HepG2 (cell line): Measurements from ENCODE around the gene CAPN9. TPM values are rescaled to one million over a fixed set of nuclear protein-coding genes. Genes with fewer than 3 reads are reported as not detected.
A peak's percentile ranks its signal among the peaks of the same experiment; 100 is the strongest.

Experiments
- ARHGAP35 ChIP-seq: sonication (generic); formaldehyde crosslinking; IDR thresholded peaks from 2 replicates; pipeline ENCODE4 v1.9.0; 2022; ENCODE audit warnings: mild to moderate bottlenecking, inconsistent platforms, moderate library complexity, missing genetic modification reagents, borderline replicate concordance
- CREM ChIP-seq, 2 experiments: sonication (generic) in 1 of 2; formaldehyde crosslinking in 1 of 2; IDR thresholded peaks; 2 replicates each; pipeline versions ENCODE4 v1.4.0 to v1.6.1; 2016 to 2020; ENCODE audit warnings: antibody characterized with exemption in 1 of 2, mild to moderate bottlenecking in 1 of 2, missing genetic modification reagents in 1 of 2
- DPF2 ChIP-seq: sonication (generic); formaldehyde crosslinking; IDR thresholded peaks from 2 replicates; pipeline ENCODE4 v1.4.0; 2020; ENCODE audit warnings: mild to moderate bottlenecking, low read depth, missing genetic modification reagents, borderline replicate concordance
- DRAP1 ChIP-seq: IDR thresholded peaks from 2 replicates; pipeline ENCODE4 v1.6.1; 2016; ENCODE audit warnings: missing genetic modification reagents, missing compliant biosample characterization
- FOXK1 ChIP-seq: sonication (generic); formaldehyde crosslinking; IDR thresholded peaks from 2 replicates; pipeline ENCODE4 v1.4.0; 2020; ENCODE audit warnings: low read depth, missing genetic modification reagents, borderline replicate concordance
- FOXP4 ChIP-seq: sonication (generic); formaldehyde crosslinking; IDR thresholded peaks from 2 replicates; pipeline ENCODE4 v1.4.0; 2020; ENCODE audit warnings: missing genetic modification reagents
- HIC2 ChIP-seq: sonication (generic); formaldehyde crosslinking; IDR thresholded peaks from 2 replicates; pipeline ENCODE4 v1.9.0; 2022; ENCODE audit warnings: low read depth, missing genetic modification reagents
- HMGXB3 ChIP-seq: sonication (generic); formaldehyde crosslinking; IDR thresholded peaks from 2 replicates; pipeline ENCODE4 v1.4.0; 2020; ENCODE audit warnings: missing genetic modification reagents, borderline replicate concordance
- LCORL ChIP-seq, 2 experiments: fragments of 450-650 bp in 1 of 2; sonication (generic) in 1 of 2; formaldehyde crosslinking in 1 of 2; IDR thresholded peaks; 2 replicates each; pipeline versions ENCODE4 v1.5.0 to v1.6.1; 2017 to 2020; ENCODE audit warnings: antibody characterized with exemption in 1 of 2, missing genetic modification reagents in 1 of 2
- MED1 ChIP-seq: sonication (generic); formaldehyde crosslinking; IDR thresholded peaks from 2 replicates; pipeline ENCODE4 v1.4.0; 2020; ENCODE audit warnings: missing genetic modification reagents
- MZF1 ChIP-seq: sonication (generic); formaldehyde crosslinking; IDR thresholded peaks from 2 replicates; pipeline ENCODE4 v1.8.1; 2023; ENCODE audit warnings: mild to moderate bottlenecking, missing genetic modification reagents, borderline replicate concordance
- TSC22D2 ChIP-seq: sonication (generic); formaldehyde crosslinking; IDR thresholded peaks from 2 replicates; pipeline ENCODE4 v1.5.1; 2020; ENCODE audit warnings: missing genetic modification reagents, mild to moderate bottlenecking, borderline replicate concordance
- YEATS2 ChIP-seq: sonication (generic); formaldehyde crosslinking; IDR thresholded peaks from 2 replicates; pipeline ENCODE4 v1.4.0; 2020; ENCODE audit warnings: missing genetic modification reagents, borderline replicate concordance
- ZFP37 ChIP-seq: sonication (generic); formaldehyde crosslinking; IDR thresholded peaks from 2 replicates; pipeline ENCODE4 v1.4.0; 2020; ENCODE audit warnings: missing genetic modification reagents, borderline replicate concordance
- ZNF501 ChIP-seq: sonication (generic); formaldehyde crosslinking; IDR thresholded peaks from 2 replicates; pipeline ENCODE4 v1.5.1; 2020; ENCODE audit warnings: mild to moderate bottlenecking, moderate library complexity, missing genetic modification reagents
- ZNF530 ChIP-seq: sonication (generic); formaldehyde crosslinking; IDR thresholded peaks from 2 replicates; pipeline ENCODE4 v1.5.0; 2020; ENCODE audit warnings: low read depth, mild to moderate bottlenecking, missing genetic modification reagents
- polyA plus RNA-seq, 8 experiments: library from polyadenylated mRNA; depleted of rRNA in 3 of 8; stranded (reverse) in 7 of 8; unstranded in 1 of 8; fragments of >200 nt; fragmentation: Illumina TruSeq in 4 of 8; extraction: Trizol in 4 of 8; gene quantifications; 2 replicates each; pipeline versions ENCODE4 v1.2.1 to v1.2.3, GENCODE V29; 2011 to 2016; ENCODE audit warnings: low read depth in 4 of 8, missing spikeins in 1 of 8, mixed read lengths in 1 of 8; ENCODE audit not compliant: insufficient read depth in 1 of 8
- total RNA-seq, 5 experiments: library from RNA; depleted of rRNA; stranded (reverse); fragments of >200 nt; fragmentation: Illumina TruSeq; extraction: Trizol; gene quantifications; 2 replicates each; pipeline ENCODE4 v1.2.3, GENCODE V29; 2016; ENCODE audit warnings: low read depth in 1 of 5
- TF ChIP-seq, protein P1 (sequence below): sonication (generic); formaldehyde crosslinking; IDR thresholded peaks from 2 replicates; pipeline ENCODE4 v1.8.1; 2022; ENCODE audit warnings: low read depth, mild to moderate bottlenecking, missing genetic modification reagents

The CAPN9 gene
- total and polyA plus RNA-seq, 2 of the 13 experiments (the other 11 are each of a cell fraction or from before 2014, with no cell fraction given), result 0.04 to 0.31 TPM

GRCh38 chr1:230730977-230731376 lies 16.2 kb upstream of the CAPN9 start (continued):
- TF ChIP-seq HIC2 (no peak), LCORL (IDR thresholded peaks at IDR 0.05) (no peak), LCORL (CRISPR knock-in tag; IDR thresholded peaks at IDR 0.05) (no peak), ZNF501 (CRISPR knock-in tag) (no peak), MZF1 (CRISPR knock-in tag) (no peak), TSC22D2 (no peak), FOXK1 (CRISPR knock-in tag) (peak; percentile 18; the same call in 1 of the 2 replicates), MED1 (no peak), DRAP1 (CRISPR knock-in tag) (peak; percentile 80), CREM (IDR thresholded peaks at IDR 0.05) (peak; percentile 59; the same call in 1 of the 2 replicates), CREM (CRISPR knock-in tag; IDR thresholded peaks at IDR 0.05) (no peak), ZFP37 (CRISPR knock-in tag) (no peak), HMGXB3 (CRISPR knock-in tag) (0 out of 2 replicates have a peak, but pooled peaks have one; percentile 39), YEATS2 (no peak), DPF2 (CRISPR knock-in tag) (no peak), FOXP4 (peak; percentile 24; the same call in 1 of the 2 replicates), ZNF530 (no peak), ARHGAP35 (CRISPR knock-in tag) (no peak)
- TF ChIP-seq, protein P1, sequence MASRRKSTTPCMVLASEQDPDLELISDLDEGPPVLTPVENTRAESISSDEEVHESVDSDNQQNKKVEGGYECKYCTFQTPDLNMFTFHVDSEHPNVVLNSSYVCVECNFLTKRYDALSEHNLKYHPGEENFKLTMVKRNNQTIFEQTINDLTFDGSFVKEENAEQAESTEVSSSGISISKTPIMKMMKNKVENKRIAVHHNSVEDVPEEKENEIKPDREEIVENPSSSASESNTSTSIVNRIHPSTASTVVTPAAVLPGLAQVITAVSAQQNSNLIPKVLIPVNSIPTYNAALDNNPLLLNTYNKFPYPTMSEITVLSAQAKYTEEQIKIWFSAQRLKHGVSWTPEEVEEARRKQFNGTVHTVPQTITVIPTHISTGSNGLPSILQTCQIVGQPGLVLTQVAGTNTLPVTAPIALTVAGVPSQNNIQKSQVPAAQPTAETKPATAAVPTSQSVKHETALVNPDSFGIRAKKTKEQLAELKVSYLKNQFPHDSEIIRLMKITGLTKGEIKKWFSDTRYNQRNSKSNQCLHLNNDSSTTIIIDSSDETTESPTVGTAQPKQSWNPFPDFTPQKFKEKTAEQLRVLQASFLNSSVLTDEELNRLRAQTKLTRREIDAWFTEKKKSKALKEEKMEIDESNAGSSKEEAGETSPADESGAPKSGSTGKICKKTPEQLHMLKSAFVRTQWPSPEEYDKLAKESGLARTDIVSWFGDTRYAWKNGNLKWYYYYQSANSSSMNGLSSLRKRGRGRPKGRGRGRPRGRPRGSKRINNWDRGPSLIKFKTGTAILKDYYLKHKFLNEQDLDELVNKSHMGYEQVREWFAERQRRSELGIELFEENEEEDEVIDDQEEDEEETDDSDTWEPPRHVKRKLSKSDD, result no peak
